ENCODE data around the gene DOCK9.

- TF ChIP-seq, protein P1, sequence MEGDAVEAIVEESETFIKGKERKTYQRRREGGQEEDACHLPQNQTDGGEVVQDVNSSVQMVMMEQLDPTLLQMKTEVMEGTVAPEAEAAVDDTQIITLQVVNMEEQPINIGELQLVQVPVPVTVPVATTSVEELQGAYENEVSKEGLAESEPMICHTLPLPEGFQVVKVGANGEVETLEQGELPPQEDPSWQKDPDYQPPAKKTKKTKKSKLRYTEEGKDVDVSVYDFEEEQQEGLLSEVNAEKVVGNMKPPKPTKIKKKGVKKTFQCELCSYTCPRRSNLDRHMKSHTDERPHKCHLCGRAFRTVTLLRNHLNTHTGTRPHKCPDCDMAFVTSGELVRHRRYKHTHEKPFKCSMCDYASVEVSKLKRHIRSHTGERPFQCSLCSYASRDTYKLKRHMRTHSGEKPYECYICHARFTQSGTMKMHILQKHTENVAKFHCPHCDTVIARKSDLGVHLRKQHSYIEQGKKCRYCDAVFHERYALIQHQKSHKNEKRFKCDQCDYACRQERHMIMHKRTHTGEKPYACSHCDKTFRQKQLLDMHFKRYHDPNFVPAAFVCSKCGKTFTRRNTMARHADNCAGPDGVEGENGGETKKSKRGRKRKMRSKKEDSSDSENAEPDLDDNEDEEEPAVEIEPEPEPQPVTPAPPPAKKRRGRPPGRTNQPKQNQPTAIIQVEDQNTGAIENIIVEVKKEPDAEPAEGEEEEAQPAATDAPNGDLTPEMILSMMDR (IDR thresholded peaks at IDR 0.05), result no peak
- TF ChIP-seq POLR2A (IDR thresholded peaks at IDR 0.05; ENCODE audit: low read depth) (no peak), EP300 (IDR thresholded peaks at IDR 0.05) (no peak)
Measured at GRCh38 chr13:98776644-98777043, 201.2 kb downstream of the DOCK9 start.

Data from esophagus muscularis mucosa (tissue), 4 donors.